Endothelial cell of umbilical vein (primary cell): ENCODE results near the gene LMTK2. TPM values are rescaled to one million over a fixed set of nuclear protein-coding genes. Genes with fewer than 3 reads are reported as not detected.

Experiments used
- BruUV-seq: library from RNA; stranded (reverse); fragments of 400-500 nt; replicated peaks from 2 replicates; lab custom pipeline; 2021; lab: Mats Ljungman, UMichigan
- CTCF ChIA-PET: fragments of 300-600, 350-600 bp; sonication (Branson Sonifier 250); formaldehyde crosslinking; loops from one replicate; lab custom pipeline; 2021; ENCODE audit warnings: antibody characterized with exemption, inconsistent platforms; lab: Charles Lee
- POLR2A ChIA-PET: fragments of 300-600, 350-600 bp; sonication (Branson Sonifier 250); formaldehyde crosslinking; loops from one replicate; lab custom pipeline; 2021; ENCODE audit warnings: antibody characterized with exemption, inconsistent platforms; lab: Charles Lee
- DNase-seq: peaks from one replicate; pipeline ENCODE4 v3.0.0-alpha.2; 2011; ENCODE audit warnings: low read depth, low spot score
- FAIRE-seq: peaks from 2 replicates; lab custom pipeline; 2011; peaks lifted over from hg19 to GRCh38; lab: Jason Lieb, UNC
- H2AFZ ChIP-seq: 2 replicates; pipeline ENCODE4 v1.6.0; 2012; ENCODE audit warnings: low read depth, low read length, control low read depth, inconsistent platforms
- H3K27ac ChIP-seq: 2 replicates; pipeline ENCODE4 v1.5.1; 2011; ENCODE audit warnings: low read depth, mild to moderate bottlenecking, control low read depth, low read length, moderate library complexity; ENCODE audit not compliant: insufficient read depth
- H3K27me3 ChIP-seq, 2 experiments: 2 replicates each; pipeline versions ENCODE4 v1.6.0 to v1.6.1; 2011; ENCODE audit warnings: low read length in 2 of 2, mixed read lengths in 1 of 2; ENCODE audit not compliant: control insufficient read depth in 2 of 2, insufficient read depth in 2 of 2
- H3K36me3 ChIP-seq, 2 experiments: 2 replicates in 1 of 2; 3 replicates in 1 of 2; pipeline ENCODE4 v1.5.1; 2011; ENCODE audit warnings: low read length in 2 of 2, mild to moderate bottlenecking in 1 of 2, moderate library complexity in 1 of 2; ENCODE audit not compliant: control insufficient read depth in 2 of 2, insufficient read depth in 2 of 2; ENCODE audit errors: extremely low read depth in 1 of 2
- H3K4me1 ChIP-seq: 3 replicates; pipeline ENCODE4 v1.5.1; 2011; ENCODE audit warnings: mild to moderate bottlenecking, low read length; ENCODE audit not compliant: control insufficient read depth, insufficient read depth; ENCODE audit errors: extremely low read depth
- H3K4me2 ChIP-seq: 2 replicates; pipeline ENCODE4 v1.6.1; 2011; ENCODE audit warnings: low read length, control low read depth, mixed read lengths; ENCODE audit not compliant: insufficient read depth
- H3K4me3 ChIP-seq, 3 experiments: fragments of 200-600 bp in 1 of 3; sonication (generic), shearing (Covaris generic) in 1 of 3; replicated peaks in 1 of 3; 2 replicates each; pipeline ENCODE4 v1.5.1; 2011 to 2016; ENCODE audit warnings: control low read depth in 3 of 3, low read length in 3 of 3, mild to moderate bottlenecking in 2 of 3, inconsistent platforms in 1 of 3, low read depth in 1 of 3, moderate library complexity in 1 of 3; ENCODE audit not compliant: insufficient read depth in 1 of 3
- H3K79me2 ChIP-seq: 2 replicates; pipeline ENCODE4 v1.6.0; 2012; ENCODE audit warnings: low read length, inconsistent platforms; ENCODE audit not compliant: control insufficient read depth, insufficient read depth
- H3K9ac ChIP-seq: replicated peaks from 2 replicates; pipeline ENCODE3; 2011; ENCODE audit warnings: low read length, control low read depth; ENCODE audit not compliant: insufficient read depth; ENCODE audit errors: extremely low read depth
- H3K9me1 ChIP-seq: replicated peaks from 3 replicates; pipeline ENCODE4 v1.6.0; 2011; ENCODE audit warnings: mild to moderate bottlenecking, low read length; ENCODE audit not compliant: control insufficient read depth, insufficient read depth; ENCODE audit errors: extremely low read depth
- H3K9me3 ChIP-seq: replicated peaks from 2 replicates; pipeline ENCODE4 v1.5.1; 2012; ENCODE audit warnings: low read length, inconsistent platforms; ENCODE audit not compliant: control insufficient read depth, insufficient read depth
- H4K20me1 ChIP-seq: replicated peaks from 2 replicates; pipeline ENCODE3; 2011; ENCODE audit warnings: mild to moderate bottlenecking, low read length; ENCODE audit not compliant: control insufficient read depth, insufficient read depth; ENCODE audit errors: extremely low read depth
- CTCF ChIP-seq, 2 donors: IDR thresholded peaks; 1 replicate in 1 of 2; 2 replicates in 1 of 2; pipeline ENCODE4 v1.5.1; 2011; ENCODE audit warnings: low read length in 2 of 2, mild to moderate bottlenecking in 2 of 2, moderate library complexity in 2 of 2, control low read depth in 1 of 2, inconsistent platforms in 1 of 2, low read depth in 1 of 2; ENCODE audit not compliant: insufficient read depth in 1 of 2; ENCODE audit errors: extremely low read depth in 1 of 2
- EZH2 ChIP-seq: IDR thresholded peaks from 2 replicates; pipeline ENCODE4 v1.6.1; 2012; ENCODE audit warnings: borderline replicate concordance, low read depth, mild to moderate bottlenecking, moderate library complexity, low read length, inconsistent platforms; ENCODE audit not compliant: severe bottlenecking
- FOS ChIP-seq: IDR thresholded peaks from 2 replicates; pipeline ENCODE4 v1.6.1; 2011; ENCODE audit warnings: mild to moderate bottlenecking, low read length, moderate library complexity, borderline replicate concordance; ENCODE audit not compliant: insufficient read depth
- JUN ChIP-seq: IDR thresholded peaks from 2 replicates; pipeline ENCODE4 v1.6.1; 2011; ENCODE audit warnings: borderline replicate concordance, low read depth; ENCODE audit not compliant: insufficient read length, insufficient read depth
- MAX ChIP-seq: IDR thresholded peaks from 2 replicates; pipeline ENCODE4 v1.6.1; 2011; ENCODE audit not compliant: insufficient read depth, insufficient read length
- POLR2A ChIP-seq: IDR thresholded peaks from 2 replicates; pipeline ENCODE4 v1.6.1; 2012; ENCODE audit warnings: low read depth, mild to moderate bottlenecking, control low read depth, low read length
- POLR2AphosphoS5 ChIP-seq: IDR thresholded peaks from 2 replicates; pipeline ENCODE4 v1.6.1; 2012; ENCODE audit warnings: low read depth, mild to moderate bottlenecking, control low read depth, low read length, moderate library complexity; ENCODE audit not compliant: insufficient read depth
- dilution Hi-C: fragments of 300-500 bp; cut with MboI; formaldehyde crosslinking; loops from one replicate; pipeline ENCODE4 v1.15.0; 2019; ENCODE audit warnings: low sequenced_read_pairs; ENCODE audit not compliant: extremely low pct_ligation_motif_present
- intact Hi-C: fragments of 100-400 bp; cut with micrococcal nuclease; formaldehyde crosslinking; loops from one replicate; pipeline ENCODE4 v1.10.0; 2022
- polyA plus RNA-seq, 4 experiments: library from polyadenylated mRNA; depleted of rRNA in 3 of 4; stranded (reverse) in 3 of 4; unstranded in 1 of 4; fragments of >200 nt; gene quantifications; 2 replicates each; pipeline versions ENCODE4 v1.2.1 to v1.2.3, GENCODE V29; 2011 to 2012; ENCODE audit warnings: missing spikeins in 1 of 4
- total RNA-seq: library from RNA; stranded (reverse); gene quantifications from 2 replicates; pipeline ENCODE4 v1.2.3, GENCODE V29; 2021

The LMTK2 gene
- total and polyA plus RNA-seq, 2 donors (not counting 3 experiments of a cell fraction or from before 2014, with no cell fraction given): 5.9 to 13.8 TPM

GRCh38 chr7:98206451-98207330 is 100.0 kb downstream of the LMTK2 start:
- peaks cover 0 to 12% of the 10 kb centered on the region in 2 experiments for H3K36me3 ChIP-seq
- H4K20me1 ChIP-seq: no peaks in the 10 kb centered on the region
- no peak overlapping the region for H3K4me2 ChIP-seq
- ChIA-PET POLR2A (no interaction called here), CTCF (no interaction called here)
- H3K9me1 ChIP-seq: no peaks in the 10 kb centered on the region
- BruUV-seq: no TSS peak
- no peak overlapping the region for H3K27ac ChIP-seq
- intact Hi-C loops: no loop called here
- dilution Hi-C loops: no loop called here
- no peak overlapping the region for H3K9ac ChIP-seq
- FAIRE-seq: no peak
- H2AFZ ChIP-seq: no peak overlapping the region
- no peak for TF ChIP-seq EZH2
- TF ChIP-seq POLR2AphosphoS5: no peak
- TF ChIP-seq MAX: no peak
- no peak for TF ChIP-seq CTCF (IDR thresholded peaks at IDR 0.05; ENCODE audit: extremely low read depth in 1 of 2, insufficient read depth in 1 of 2, low read depth in 1 of 2, low read length in 2 of 2)
- TF ChIP-seq FOS: no peak
- TF ChIP-seq POLR2A: no peak
- no peak for TF ChIP-seq JUN
- H3K79me2 ChIP-seq: no peaks in the 10 kb centered on the region
- no peak overlapping the region for H3K4me3 ChIP-seq
- no peaks in the 10 kb centered on the region for H3K27me3 ChIP-seq
- no peaks in the 10 kb centered on the region for H3K4me1 ChIP-seq
- DNase-seq: no peak
- H3K9me3 ChIP-seq: no peaks in the 10 kb centered on the region
